Activated gamma-delta T cell treated with anti-CD3 and anti-CD28 coated beads, Interleukin-2, amount 50 U/mL, for 16 hours (primary cell): ENCODE measurements around the gene ODAD4.

Experiments used
- DNase-seq: peaks from one replicate; pipeline ENCODE4 v3.0.0-alpha.2; 2020; ENCODE audit warnings: low read depth

Gene ODAD4

DNA sequence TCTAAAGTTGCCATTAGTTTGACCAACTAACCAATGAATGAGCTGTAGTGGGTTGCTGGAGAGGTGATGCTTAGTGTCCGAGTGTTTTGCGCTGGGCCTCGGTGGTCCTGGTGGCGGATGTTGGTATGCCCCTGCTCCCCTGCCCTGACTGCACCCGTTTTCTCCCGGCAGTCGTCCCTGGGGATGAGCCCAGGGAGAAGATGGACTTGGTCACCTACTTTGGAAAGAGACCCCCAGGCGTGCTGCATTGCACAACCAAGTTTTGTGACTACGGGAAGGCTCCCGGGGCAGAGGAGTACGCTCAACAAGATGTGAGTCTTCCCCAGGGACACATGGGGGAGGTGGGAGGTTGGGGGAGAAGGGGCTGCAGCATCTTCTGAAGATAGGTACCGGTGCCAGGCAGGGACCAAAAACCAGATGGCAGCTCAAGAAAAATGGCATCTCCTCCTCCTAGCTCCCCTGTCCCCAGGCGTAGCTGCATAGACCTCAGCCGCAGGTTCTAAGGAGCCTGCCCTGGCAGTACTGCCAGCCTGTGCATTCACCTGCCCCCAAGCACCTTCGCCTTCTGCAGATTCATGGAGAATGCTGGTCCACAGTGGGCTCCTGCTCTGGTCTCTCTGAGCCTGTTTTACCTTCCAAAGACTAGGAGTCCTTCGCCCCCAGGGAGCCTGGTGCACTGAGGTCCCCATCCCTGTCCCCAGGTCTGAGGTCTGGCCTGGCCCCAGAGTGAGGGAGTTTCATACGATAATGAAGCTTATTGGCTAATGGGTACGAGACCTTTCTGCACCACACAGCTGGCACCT, 41.5 kb downstream of the ODAD4 start:
- no peak for DNase-seq

DNA sequence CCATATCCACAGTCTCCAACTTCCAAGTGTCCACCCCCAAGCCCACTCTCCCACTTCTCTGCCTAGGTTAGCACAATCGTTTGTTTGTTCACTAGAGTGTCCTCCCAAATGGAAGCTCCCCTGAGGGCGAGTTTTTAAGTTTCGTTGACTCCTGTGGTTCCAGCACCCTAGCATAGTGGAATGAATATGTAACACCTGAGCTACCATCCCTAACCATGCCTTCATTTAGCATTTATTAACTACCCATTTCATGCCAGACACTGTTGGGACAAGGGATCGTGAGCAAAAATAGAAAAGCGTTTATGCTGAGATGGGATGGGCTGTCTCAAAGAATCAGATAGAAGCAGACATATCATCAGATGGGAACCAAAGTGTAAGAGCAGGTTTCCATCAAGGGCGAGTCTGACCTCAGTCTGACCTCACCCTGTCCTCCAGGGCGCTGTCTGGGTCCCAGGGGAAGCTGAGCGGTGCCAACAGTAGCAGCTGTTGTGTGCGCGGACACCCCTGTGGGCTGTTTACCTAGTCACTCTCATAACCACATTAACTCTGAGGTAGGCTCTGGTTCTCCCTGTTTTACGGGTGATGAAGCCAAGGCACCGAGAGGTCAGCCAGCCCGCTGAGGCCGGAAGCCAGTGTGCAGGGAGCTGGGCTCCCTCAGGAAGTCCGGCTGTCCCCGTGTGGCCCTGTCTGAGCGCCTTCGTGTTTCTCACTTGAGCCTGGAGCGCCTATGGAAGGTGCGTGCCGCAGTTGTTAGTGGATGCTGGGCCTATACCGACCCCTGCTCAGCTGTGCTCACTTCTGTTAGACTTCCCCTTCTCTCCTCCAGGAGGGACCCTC, 42.4 kb downstream of the ODAD4 start:
- DNase-seq, result no peak

DNA sequence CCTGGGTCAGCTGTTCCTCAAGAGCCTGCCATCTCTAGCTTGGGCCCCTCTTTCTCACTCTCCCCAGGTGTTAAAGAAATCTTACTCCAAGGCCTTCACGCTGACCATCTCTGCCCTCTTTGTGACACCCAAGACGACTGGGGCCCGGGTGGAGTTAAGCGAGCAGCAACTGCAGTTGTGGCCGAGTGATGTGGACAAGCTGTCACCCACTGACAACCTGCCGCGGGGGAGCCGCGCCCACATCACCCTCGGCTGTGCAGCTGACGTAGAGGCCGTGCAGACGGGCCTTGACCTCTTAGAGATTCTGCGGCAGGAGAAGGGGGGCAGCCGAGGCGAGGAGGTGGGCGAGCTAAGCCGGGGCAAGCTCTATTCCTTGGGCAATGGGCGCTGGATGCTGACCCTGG, 43.0 kb downstream of the ODAD4 start:
- DNase-seq, result no peak

GRCh38 chr17:41974031-41974430, 43.6 kb downstream of the ODAD4 start:
- DNase-seq, result no peak

GRCh38 chr17:41974658-41975057, 44.2 kb downstream of the ODAD4 start:
- DNase-seq, result no peak

GRCh38 chr17:41975099-41976083, 45.0 kb downstream of the ODAD4 start:
- DNase-seq, result no peak

DNA sequence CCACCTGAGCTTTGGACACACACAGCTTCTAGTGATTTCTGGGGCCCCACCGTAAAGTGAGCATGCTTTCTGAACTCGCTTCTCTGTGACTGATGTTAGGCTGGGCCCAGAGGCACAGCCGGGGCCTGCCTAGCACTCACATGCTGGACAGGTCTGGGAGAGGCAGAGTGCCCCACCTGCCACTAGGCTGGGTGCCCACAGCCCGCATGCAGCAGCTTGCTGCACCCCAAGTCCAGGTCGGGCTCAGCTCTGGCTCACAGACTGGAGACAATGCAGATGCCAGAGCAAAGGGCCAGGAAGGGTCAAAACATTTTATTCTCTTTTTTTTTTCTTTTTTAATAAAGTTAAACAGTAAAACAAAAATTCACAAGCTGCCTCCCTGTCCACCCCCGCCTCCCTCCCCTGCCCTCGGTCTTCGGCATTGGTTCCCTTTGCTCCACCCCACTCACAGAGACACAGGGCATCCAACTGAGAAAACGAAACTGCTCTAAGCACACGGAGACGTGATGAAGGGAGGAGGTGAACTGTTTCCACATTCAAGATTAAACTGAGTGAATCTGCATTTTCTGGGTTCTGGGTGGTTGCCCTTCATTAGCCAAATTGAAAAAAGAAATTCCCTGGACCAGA, 45.8 kb downstream of the ODAD4 start:
- no peak for DNase-seq

GRCh38 chr17:41977991-41978390, 47.6 kb downstream of the ODAD4 start:
- DNase-seq, result no peak

DNA sequence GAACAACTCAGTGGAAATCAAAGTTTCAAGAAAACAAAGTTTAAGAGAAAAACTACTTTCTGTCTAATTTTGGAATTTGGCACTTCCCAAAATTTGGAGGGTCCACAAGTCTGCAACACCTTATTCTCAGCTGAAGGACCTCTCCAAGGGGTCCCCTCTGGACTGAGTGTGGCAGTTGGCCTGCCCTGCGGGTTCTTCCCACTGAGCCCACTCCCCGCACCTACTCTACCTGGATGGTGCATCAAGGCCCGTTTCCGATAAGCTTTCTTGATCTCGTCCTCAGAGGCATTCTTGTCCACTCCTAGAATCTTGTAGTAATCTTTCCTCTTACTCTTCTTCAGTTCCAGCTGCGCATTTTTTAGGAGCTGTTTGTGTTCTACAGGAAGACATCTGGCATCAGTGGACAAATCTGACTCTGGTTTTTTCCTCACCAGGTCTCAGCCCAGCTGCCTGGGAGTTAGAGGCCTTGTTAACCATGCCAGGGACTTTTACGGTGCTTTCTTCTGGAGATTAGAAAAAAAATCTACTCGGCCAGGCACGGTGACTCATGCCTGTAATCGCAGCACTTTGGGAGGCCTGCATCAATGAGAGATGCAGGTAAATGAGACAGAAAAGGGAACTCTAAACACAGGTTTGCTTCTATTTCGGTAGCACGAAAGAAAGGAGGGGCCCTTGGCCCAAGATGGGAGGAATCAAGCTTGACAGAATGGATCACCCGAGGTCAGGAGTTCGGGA, 51.8 kb downstream of the ODAD4 start:
- DNase-seq, result no peak

GRCh38 chr17:41984454-41984853, 54.0 kb downstream of the ODAD4 start:
- no peak for DNase-seq

DNA sequence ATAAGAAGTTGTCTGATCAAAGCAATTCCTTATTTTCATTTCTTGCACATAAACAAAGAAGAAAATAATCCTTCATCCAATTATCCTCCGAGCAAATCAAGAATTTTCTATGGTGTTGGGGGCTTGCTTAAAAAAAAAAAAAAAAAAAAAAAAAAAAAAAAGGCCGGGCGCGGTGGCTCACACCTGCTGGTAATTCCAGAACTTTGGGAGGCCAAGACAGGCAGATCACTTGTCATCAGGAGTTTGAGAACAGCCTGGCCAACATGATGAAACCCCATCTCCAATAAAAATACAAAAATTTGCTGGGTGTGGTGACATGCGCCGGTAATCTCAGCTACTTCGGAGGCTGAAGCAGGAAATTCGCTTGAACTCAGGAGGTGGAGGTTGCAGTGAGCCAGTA, 55.5 kb downstream of the ODAD4 start:
- DNase-seq, result no peak

- DNase-seq, result no peak
Measured at GRCh38 chr17:41986634-41987033, 56.2 kb downstream of the ODAD4 start.

GRCh38 chr17:41987642-41988041, 57.2 kb downstream of the ODAD4 start:
- no peak for DNase-seq

- DNase-seq, result no peak
Measured at GRCh38 chr17:41988418-41988817, 58.0 kb downstream of the ODAD4 start.

- DNase-seq, result no peak
Measured at GRCh38 chr17:41989702-41990419, 59.4 kb downstream of the ODAD4 start.

DNA sequence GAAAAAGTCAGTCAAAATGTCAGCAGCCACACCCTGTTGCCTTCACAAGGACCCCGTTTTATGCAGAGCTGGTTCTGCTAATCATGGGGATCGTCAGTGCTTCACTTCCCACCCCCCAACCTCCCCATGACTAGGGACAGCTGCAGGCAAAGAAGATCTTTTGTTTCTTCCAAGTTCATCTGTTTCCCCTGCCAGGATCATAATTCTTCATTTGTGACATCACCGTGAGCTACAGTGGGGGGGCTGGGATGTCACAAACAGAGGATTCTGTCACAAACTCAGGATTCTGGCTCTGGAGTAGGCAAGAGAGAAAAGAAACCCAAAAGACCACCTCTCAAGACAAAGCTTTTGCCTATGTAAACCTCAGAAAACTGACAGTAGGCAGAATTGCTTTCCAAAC, 62.2 kb downstream of the ODAD4 start:
- DNase-seq, result no peak

DNA sequence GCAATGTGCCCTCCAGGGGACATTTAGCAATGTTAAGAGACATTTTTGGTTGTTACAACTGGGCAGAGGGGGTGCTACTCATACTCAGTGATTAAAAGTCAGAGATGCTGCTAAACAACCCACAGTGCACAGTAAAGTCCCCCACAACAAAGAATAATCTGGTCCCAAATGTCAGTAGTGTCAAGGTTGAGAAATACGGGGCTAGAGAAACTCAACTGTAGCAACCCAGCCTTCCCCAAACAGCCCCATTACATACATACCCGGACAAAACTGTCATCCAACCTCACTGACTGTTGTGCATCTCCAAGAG, 66.4 kb downstream of the ODAD4 start:
- DNase-seq, result no peak

DNA sequence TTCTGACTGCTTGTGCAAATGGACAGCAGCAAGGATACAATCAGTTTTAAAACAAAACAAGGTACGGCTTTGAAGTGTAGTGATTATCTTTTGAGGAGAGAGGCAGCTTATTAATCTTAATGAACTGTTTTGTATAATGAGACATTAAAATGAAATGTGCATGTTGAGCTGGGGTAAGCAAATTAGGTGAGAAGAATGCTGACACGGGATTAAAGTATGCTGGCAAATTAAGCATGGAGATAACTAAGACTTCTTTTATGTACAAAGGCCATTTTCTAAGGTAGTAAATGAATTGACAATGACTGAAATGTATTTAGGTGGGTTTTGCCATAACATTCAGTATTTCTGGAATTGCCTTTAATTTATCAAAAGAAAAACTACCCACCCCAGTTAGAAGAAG, 68.1 kb downstream of the ODAD4 start:
- no peak for DNase-seq

GRCh38 chr17:42000413-42001133, 70.2 kb downstream of the ODAD4 start:
- no peak for DNase-seq

DNA sequence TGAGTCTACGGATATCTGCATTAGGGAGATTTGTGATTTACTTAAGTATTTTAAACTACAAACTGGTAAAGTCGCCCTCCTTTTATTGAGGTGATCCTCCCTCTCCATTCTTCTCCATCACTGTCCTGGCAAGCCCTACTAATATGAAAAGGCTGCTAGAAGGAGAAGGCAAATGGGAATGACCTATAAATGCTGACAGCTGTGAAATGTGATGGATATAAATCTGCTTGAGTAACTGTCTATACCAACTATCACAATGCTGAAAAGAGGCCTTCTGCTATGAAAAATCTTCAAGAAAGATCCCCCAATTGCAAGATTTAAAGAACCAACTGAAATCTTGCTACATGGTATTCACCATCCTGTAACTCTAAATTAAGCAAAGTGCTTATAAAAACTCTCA, 71.3 kb downstream of the ODAD4 start:
- DNase-seq, result no peak
